Measurements from ENCODE around the gene SHD.

- TF ChIP-seq STAT5B (CRISPR knock-in tag; IDR thresholded peaks at IDR 0.05): no peak
- no peak for TF ChIP-seq EZH2 (IDR thresholded peaks at IDR 0.05; ENCODE audit: borderline replicate concordance, low read depth, low read length)
- TF ChIP-seq CTCF (IDR thresholded peaks at IDR 0.05 in 2 of 3, conservative IDR thresholded peaks at IDR 0.05 in 1 of 3; ENCODE audit: insufficient read depth in 2 of 3, low read depth in 1 of 3, low read length in 3 of 3): no peak
- TF ChIP-seq SMAD4 (CRISPR knock-in tag; conservative IDR thresholded peaks at IDR 0.05): no peak
- TF ChIP-seq ZFP36 (IDR thresholded peaks at IDR 0.05; ENCODE audit: low read depth, low read length, partially characterized antibody): no peak
- TF ChIP-seq MAFF (IDR thresholded peaks at IDR 0.05; ENCODE audit: low read length): no peak
- no peak for TF ChIP-seq NFYB (IDR thresholded peaks at IDR 0.05; ENCODE audit: extremely low read depth, insufficient read length)
- no peak for TF ChIP-seq NCOA2 (IDR thresholded peaks at IDR 0.05; ENCODE audit: partially characterized antibody in 2 of 2)
These were observed 45.2 kb downstream of the SHD start for GRCh38 chr19:4324228-4324627.
